DOHH2 (cell line): Measurements from ENCODE around the gene FAM43B.

Experiments used
- H3F3A ChIP-seq: fragments of 200-600 bp; sonication (generic), shearing (Covaris generic); 2 replicates; pipeline ENCODE4 v1.6.0; 2016; ENCODE audit warnings: antibody characterized with exemption, mild to moderate bottlenecking; ENCODE audit not compliant: control insufficient read depth, insufficient read depth
- H3K27ac ChIP-seq: fragments of 200-600 bp; sonication (generic); 2 replicates; pipeline ENCODE4 v1.5.1; 2014; ENCODE audit warnings: low read depth, mild to moderate bottlenecking, low read length, moderate library complexity
- H3K27me3 ChIP-seq: fragments of 200-600 bp; sonication (generic); 2 replicates; pipeline ENCODE4 v1.6.1; 2014; ENCODE audit warnings: mild to moderate bottlenecking, low read length, mixed read lengths; ENCODE audit not compliant: control insufficient read depth
- H3K36me3 ChIP-seq: fragments of 200-600 bp; sonication (generic); 2 replicates; pipeline ENCODE4 v1.6.1; 2014; ENCODE audit warnings: mild to moderate bottlenecking, low read length, moderate library complexity, mixed read lengths; ENCODE audit not compliant: control insufficient read depth
- H3K4me1 ChIP-seq: fragments of 200-600 bp; sonication (generic); 2 replicates; pipeline ENCODE4 v1.6.1; 2014; ENCODE audit warnings: mild to moderate bottlenecking, low read length, mixed read lengths; ENCODE audit not compliant: control insufficient read depth
- H3K4me2 ChIP-seq: fragments of 200-600 bp; sonication (generic); 2 replicates; pipeline ENCODE4 v1.6.0; 2014; ENCODE audit warnings: mild to moderate bottlenecking, low read length, moderate library complexity
- H3K4me3 ChIP-seq: fragments of 200-600 bp; sonication (generic); 2 replicates; pipeline ENCODE4 v1.5.1; 2014; ENCODE audit warnings: mild to moderate bottlenecking, low read length, mixed read lengths
- H3K79me2 ChIP-seq: fragments of 200-600 bp; sonication (generic); 2 replicates; pipeline ENCODE4 v1.6.1; 2014; ENCODE audit warnings: mild to moderate bottlenecking, low read length, mixed read lengths; ENCODE audit not compliant: control insufficient read depth
- H3K9me2 ChIP-seq: fragments of 200-600 bp; sonication (generic); replicated peaks from 2 replicates; pipeline ENCODE4 v1.6.1; 2014; ENCODE audit warnings: mild to moderate bottlenecking, low read length, mixed read lengths; ENCODE audit not compliant: control insufficient read depth
- H3K9me3 ChIP-seq: fragments of 200-600 bp; sonication (generic); 2 replicates; pipeline ENCODE4 v1.6.1; 2014; ENCODE audit warnings: antibody characterized with exemption, low read length, mixed read lengths; ENCODE audit not compliant: control insufficient read depth, insufficient read depth
- H4K20me1 ChIP-seq: fragments of 200-600 bp; sonication (generic); 2 replicates; pipeline ENCODE4 v1.6.0; 2014; ENCODE audit warnings: low read depth, mild to moderate bottlenecking, antibody characterized with exemption, low read length, moderate library complexity; ENCODE audit not compliant: control insufficient read depth, insufficient read depth
- EZH2phosphoT487 ChIP-seq: fragments of 200-600 bp; sonication (generic); IDR thresholded peaks from 2 replicates; pipeline ENCODE4 v1.6.1; 2017; ENCODE audit warnings: borderline replicate concordance, mild to moderate bottlenecking, antibody characterized with exemption, low read length, moderate library complexity, mixed read lengths
- TF ChIP-seq, protein P1 (sequence below): fragments of 200-600 bp; sonication (generic); IDR thresholded peaks from one replicate; pipeline ENCODE4 v1.5.1; 2014; ENCODE audit warnings: antibody characterized with exemption, mild to moderate bottlenecking, low read depth, low read length; ENCODE audit not compliant: poor library complexity, severe bottlenecking

FAM43B gene

DNA sequence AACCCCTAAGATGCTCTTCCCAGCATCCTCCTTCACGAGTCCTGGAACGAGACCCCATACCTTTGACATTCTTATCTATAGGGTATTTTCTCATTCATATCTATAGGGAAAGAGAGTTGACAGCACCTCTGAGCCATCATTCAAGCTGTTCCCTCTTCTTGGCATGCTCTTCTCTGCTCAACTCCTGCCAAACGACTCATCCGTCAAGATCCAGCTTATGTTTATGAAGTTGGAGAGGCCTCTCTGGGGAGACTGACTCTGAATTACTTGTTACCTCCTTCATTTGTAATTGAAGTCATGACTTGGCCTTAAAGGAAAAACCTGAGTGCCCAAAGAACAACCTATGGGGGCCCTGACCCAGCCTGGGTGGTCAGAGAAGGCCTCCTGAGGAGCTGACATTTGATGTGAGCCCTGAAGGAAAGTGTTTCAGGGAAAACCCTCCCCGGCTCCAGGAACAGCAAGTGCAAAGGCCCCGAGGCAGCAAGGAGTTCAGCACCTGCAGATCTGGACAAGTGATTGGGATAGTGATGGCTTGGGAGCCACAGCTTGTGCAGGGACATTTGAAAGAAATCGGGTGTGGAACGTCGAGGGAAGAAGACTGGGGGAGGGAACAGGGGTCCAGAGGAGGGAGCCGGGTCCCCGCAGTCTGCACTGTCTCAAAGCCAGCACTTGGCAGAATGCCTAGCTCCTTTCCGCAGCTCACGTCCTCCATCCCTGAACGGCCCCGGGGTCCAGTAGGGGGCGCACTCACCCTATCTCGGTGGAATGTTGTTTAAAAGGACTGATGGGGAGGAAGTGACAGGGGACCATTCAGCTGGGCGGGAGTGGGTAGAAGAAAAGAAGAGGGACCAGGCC is 22.5 kb downstream of the FAM43B start:
- Histone ChIP-seq H3K9me2 (no peaks in the 10 kb centered on the region), H3K36me3 (no peaks in the 10 kb centered on the region), H3K4me3 (no peak overlapping the region), H3F3A (no peaks in the 10 kb centered on the region), H3K27ac (no peak overlapping the region), H3K79me2 (no peaks in the 10 kb centered on the region), H4K20me1 (no peaks in the 10 kb centered on the region), H3K27me3 (peaks cover 6% of the 10 kb centered on the region; the same call in 1 of the 2 replicates), H3K9me3 (no peaks in the 10 kb centered on the region), H3K4me2 (no peak overlapping the region), H3K4me1 (peaks cover 5% of the 10 kb centered on the region; the same call in 1 of the 2 replicates)
- TF ChIP-seq, protein P1, sequence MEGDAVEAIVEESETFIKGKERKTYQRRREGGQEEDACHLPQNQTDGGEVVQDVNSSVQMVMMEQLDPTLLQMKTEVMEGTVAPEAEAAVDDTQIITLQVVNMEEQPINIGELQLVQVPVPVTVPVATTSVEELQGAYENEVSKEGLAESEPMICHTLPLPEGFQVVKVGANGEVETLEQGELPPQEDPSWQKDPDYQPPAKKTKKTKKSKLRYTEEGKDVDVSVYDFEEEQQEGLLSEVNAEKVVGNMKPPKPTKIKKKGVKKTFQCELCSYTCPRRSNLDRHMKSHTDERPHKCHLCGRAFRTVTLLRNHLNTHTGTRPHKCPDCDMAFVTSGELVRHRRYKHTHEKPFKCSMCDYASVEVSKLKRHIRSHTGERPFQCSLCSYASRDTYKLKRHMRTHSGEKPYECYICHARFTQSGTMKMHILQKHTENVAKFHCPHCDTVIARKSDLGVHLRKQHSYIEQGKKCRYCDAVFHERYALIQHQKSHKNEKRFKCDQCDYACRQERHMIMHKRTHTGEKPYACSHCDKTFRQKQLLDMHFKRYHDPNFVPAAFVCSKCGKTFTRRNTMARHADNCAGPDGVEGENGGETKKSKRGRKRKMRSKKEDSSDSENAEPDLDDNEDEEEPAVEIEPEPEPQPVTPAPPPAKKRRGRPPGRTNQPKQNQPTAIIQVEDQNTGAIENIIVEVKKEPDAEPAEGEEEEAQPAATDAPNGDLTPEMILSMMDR: peak; percentile 75
- TF ChIP-seq EZH2phosphoT487: no peak

DNA sequence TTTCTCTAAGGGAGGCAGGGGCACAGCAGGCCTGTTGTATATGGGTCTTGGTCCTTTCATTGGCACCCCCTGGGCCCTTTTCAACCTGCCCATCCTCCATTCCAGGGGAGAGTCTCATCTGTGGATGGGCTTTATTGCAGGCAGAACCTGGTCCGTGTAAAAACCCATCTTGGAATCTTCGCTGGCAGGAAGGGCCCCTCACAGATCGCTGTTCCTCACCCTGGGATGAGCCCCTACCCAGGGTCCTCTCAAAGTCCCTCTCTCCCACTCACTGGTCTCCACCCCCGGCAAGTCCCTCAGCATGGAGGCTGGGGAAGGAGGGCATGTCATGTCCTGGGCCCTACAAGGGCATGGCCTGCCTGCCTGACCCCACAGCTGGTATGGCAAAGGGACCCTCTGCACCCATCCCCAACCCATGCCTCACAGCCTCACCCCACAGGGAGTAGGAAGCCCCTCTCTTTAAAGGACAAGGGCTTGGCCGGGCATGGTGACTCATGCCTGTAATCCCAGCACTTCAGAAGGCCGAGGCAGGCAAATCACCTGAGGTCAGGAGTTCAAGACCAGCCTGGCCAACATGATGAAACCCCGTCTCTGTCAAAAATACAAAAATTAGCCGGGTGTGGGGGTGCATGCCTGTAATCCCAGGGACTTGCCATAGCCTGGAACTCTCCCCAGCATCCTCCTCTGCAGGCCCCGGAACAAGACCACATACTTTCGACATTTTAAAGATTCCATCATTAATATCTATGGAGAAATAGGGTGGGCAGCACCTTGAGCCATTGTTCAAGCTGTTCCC is 23.4 kb downstream of the FAM43B start:
- H3K9me3 ChIP-seq: no peaks in the 10 kb centered on the region
- no peaks in the 10 kb centered on the region for H3K9me2 ChIP-seq
- peaks cover 5% of the 10 kb centered on the region; the same call in 1 of the 2 replicates for H3K4me1 ChIP-seq
- H3K36me3 ChIP-seq: no peaks in the 10 kb centered on the region
- H3K4me3 ChIP-seq: no peak overlapping the region
- H4K20me1 ChIP-seq: no peaks in the 10 kb centered on the region
- no peak overlapping the region for H3K27ac ChIP-seq
- H3K79me2 ChIP-seq: no peaks in the 10 kb centered on the region
- no peaks in the 10 kb centered on the region for H3F3A ChIP-seq
- TF ChIP-seq, protein P1: no peak
- no peak for TF ChIP-seq EZH2phosphoT487
- H3K27me3 ChIP-seq: peaks cover 6% of the 10 kb centered on the region; the same call in 1 of the 2 replicates
- no peak overlapping the region for H3K4me2 ChIP-seq

GRCh38 chr1:20578062-20578461 is 25.7 kb downstream of the FAM43B start:
- Histone ChIP-seq H3K36me3 (no peaks in the 10 kb centered on the region), H3K4me2 (no peak overlapping the region), H3K9me2 (no peaks in the 10 kb centered on the region), H3K27me3 (peaks cover 4% of the 10 kb centered on the region; the same call in 1 of the 2 replicates), H3K4me3 (no peak overlapping the region), H3K27ac (no peak overlapping the region), H3K4me1 (peaks cover 5% of the 10 kb centered on the region; the same call in 1 of the 2 replicates), H4K20me1 (no peaks in the 10 kb centered on the region), H3K9me3 (no peaks in the 10 kb centered on the region), H3K79me2 (no peaks in the 10 kb centered on the region), H3F3A (no peaks in the 10 kb centered on the region)
- no peak for TF ChIP-seq EZH2phosphoT487
- TF ChIP-seq, protein P1: no peak
